CD14-positive monocyte (primary cell): ENCODE data around the gene AMPD3. TPM values are rescaled to one million over a fixed set of nuclear protein-coding genes. Genes with fewer than 3 reads are reported as not detected.

ENCODE experiments used
- DNase-seq, 3 donors: peaks; one replicate each; pipeline ENCODE4 v3.0.0-alpha.2; 2011 to 2022
- H2AFZ ChIP-seq: 2 replicates; pipeline ENCODE4 v1.6.0; 2012; ENCODE audit warnings: mild to moderate bottlenecking, low read depth, low read length, inconsistent platforms; ENCODE audit not compliant: insufficient read depth, poor library complexity, severe bottlenecking
- H3K27ac ChIP-seq, 2 donors: 1 replicate in 1 of 2; 2 replicates in 1 of 2; pipeline ENCODE4 v1.5.1; 2012 to 2013; ENCODE audit warnings: low read length in 2 of 2, control low read depth in 1 of 2, inconsistent platforms in 1 of 2, low read depth in 1 of 2, mild to moderate bottlenecking in 1 of 2
- H3K27me3 ChIP-seq, 2 donors: one replicate each; pipeline versions ENCODE4 v1.6.0 to v1.6.1; 2011 to 2013; ENCODE audit warnings: low read length in 2 of 2; ENCODE audit not compliant: control insufficient read depth in 2 of 2, insufficient read depth in 2 of 2
- H3K36me3 ChIP-seq, 2 donors: replicated peaks in 1 of 2; 1 replicate in 1 of 2; 2 replicates in 1 of 2; pipeline versions ENCODE4 v1.5.1 to v1.6.1; 2012 to 2013; ENCODE audit warnings: low read length in 2 of 2, control low read depth in 1 of 2, inconsistent platforms in 1 of 2, mild to moderate bottlenecking in 1 of 2; ENCODE audit not compliant: insufficient read depth in 2 of 2, control insufficient read depth in 1 of 2
- H3K4me1 ChIP-seq, 2 donors: 1 replicate in 1 of 2; 2 replicates in 1 of 2; pipeline versions ENCODE4 v1.5.1 to v1.6.1; 2012 to 2013; ENCODE audit warnings: low read length in 2 of 2, control low read depth in 1 of 2, inconsistent platforms in 1 of 2, mild to moderate bottlenecking in 1 of 2, moderate library complexity in 1 of 2; ENCODE audit not compliant: insufficient read depth in 2 of 2, control insufficient read depth in 1 of 2
- H3K4me2 ChIP-seq: replicated peaks from 2 replicates; pipeline ENCODE3; 2012; ENCODE audit warnings: low read length, moderate library complexity, mild to moderate bottlenecking; ENCODE audit not compliant: poor library complexity, severe bottlenecking; ENCODE audit errors: extremely low read depth
- H3K4me3 ChIP-seq, 3 experiments: fragments of 200-600 bp in 1 of 3; sonication (generic) in 1 of 3; replicated peaks in 1 of 3; 1 replicate in 2 of 3; 2 replicates in 1 of 3; pipeline ENCODE4 v1.5.1; 2011 to 2013; ENCODE audit warnings: low read length in 3 of 3, mild to moderate bottlenecking in 3 of 3, control low read depth in 2 of 3, low read depth in 2 of 3, inconsistent platforms in 1 of 3, moderate library complexity in 1 of 3
- H3K79me2 ChIP-seq: 2 replicates; pipeline ENCODE4 v1.6.0; 2012; ENCODE audit warnings: mild to moderate bottlenecking, control low read depth, inconsistent platforms, low read length, moderate library complexity; ENCODE audit not compliant: insufficient read depth
- H3K9ac ChIP-seq: 2 replicates; pipeline ENCODE4 v1.6.0; 2017; ENCODE audit warnings: low read length, mild to moderate bottlenecking; ENCODE audit not compliant: insufficient read depth, poor library complexity, severe bottlenecking
- H3K9me3 ChIP-seq, 2 donors: replicated peaks in 1 of 2; 1 replicate in 1 of 2; 2 replicates in 1 of 2; pipeline versions ENCODE4 v1.5.1 to v1.6.1; 2012 to 2013; ENCODE audit warnings: low read length in 2 of 2, control low read depth in 1 of 2; ENCODE audit not compliant: control insufficient read depth in 1 of 2, insufficient read depth in 1 of 2
- H4K20me1 ChIP-seq: 2 replicates; pipeline ENCODE4 v1.6.0; 2012; ENCODE audit warnings: mild to moderate bottlenecking, low read length, control low read depth, moderate library complexity; ENCODE audit not compliant: insufficient read depth
- H3K27ac Mint-ChIP-seq, 7 donors: one replicate each; pipeline ENCODE4 v1.8.0; 2020; ENCODE audit warnings: mild to moderate bottlenecking in 7 of 7, mixed read lengths in 7 of 7, moderate library complexity in 6 of 7, inconsistent platforms in 2 of 7
- H3K27me3 Mint-ChIP-seq, 3 donors: one replicate each; pipeline ENCODE4 v1.8.0; 2021 to 2022; ENCODE audit warnings: low read depth in 3 of 3, mild to moderate bottlenecking in 3 of 3, mixed read lengths in 3 of 3, moderate library complexity in 3 of 3, inconsistent platforms in 1 of 3
- H3K36me3 Mint-ChIP-seq, 2 donors: one replicate each; pipeline ENCODE4 v1.8.0; 2020; ENCODE audit warnings: mixed read lengths in 2 of 2, inconsistent platforms in 1 of 2, mild to moderate bottlenecking in 1 of 2
- H3K4me1 Mint-ChIP-seq: one replicate; pipeline ENCODE4 v1.8.0; 2020; ENCODE audit warnings: mild to moderate bottlenecking, mixed read lengths
- H3K4me3 Mint-ChIP-seq, 2 donors: one replicate each; pipeline ENCODE4 v1.8.0; 2020; ENCODE audit warnings: mild to moderate bottlenecking in 2 of 2, mixed read lengths in 2 of 2, moderate library complexity in 1 of 2
- H3K9me3 Mint-ChIP-seq, 7 donors: one replicate each; pipeline ENCODE4 v1.8.0; 2020 to 2022; ENCODE audit warnings: mixed read lengths in 7 of 7, mild to moderate bottlenecking in 6 of 7, moderate library complexity in 6 of 7, inconsistent platforms in 2 of 7
- WGBS: methylation state at CpG from one replicate; pipeline ENCODE4 v1.1.5; 2013; ENCODE audit warnings: missing lambda C conversion rate; ENCODE audit not compliant: insufficient coverage; 5-methylcytosine and 5-hydroxymethylcytosine counted together
- intact Hi-C, 2 donors: fragments of 100-400 bp; cut with micrococcal nuclease; formaldehyde crosslinking; loops; one replicate each; pipeline versions ENCODE4 v1.15.0 to v1.15.1; 2023
- polyA plus RNA-seq, 3 donors: library from polyadenylated mRNA; depleted of rRNA in 1 of 3; unstranded in 2 of 3; stranded (reverse) in 1 of 3; fragments of 300-500 nt in 2 of 3; fragments of >200 nt in 1 of 3; fragmentation: Illumina TruSeq in 2 of 3; gene quantifications; 1 replicate in 2 of 3; 2 replicates in 1 of 3; pipeline ENCODE4 v1.2.3, GENCODE V29; 2012 to 2021
- TF ChIP-seq, protein P1 (sequence below): fragments of 200-600 bp; IDR thresholded peaks from one replicate; pipeline ENCODE4 v1.8.0; 2022; ENCODE audit warnings: antibody characterized with exemption, mild to moderate bottlenecking

The AMPD3 gene
- polyA plus RNA-seq, 3 donors, result 10.5 to 24.3 (median 14.3) TPM

DNA sequence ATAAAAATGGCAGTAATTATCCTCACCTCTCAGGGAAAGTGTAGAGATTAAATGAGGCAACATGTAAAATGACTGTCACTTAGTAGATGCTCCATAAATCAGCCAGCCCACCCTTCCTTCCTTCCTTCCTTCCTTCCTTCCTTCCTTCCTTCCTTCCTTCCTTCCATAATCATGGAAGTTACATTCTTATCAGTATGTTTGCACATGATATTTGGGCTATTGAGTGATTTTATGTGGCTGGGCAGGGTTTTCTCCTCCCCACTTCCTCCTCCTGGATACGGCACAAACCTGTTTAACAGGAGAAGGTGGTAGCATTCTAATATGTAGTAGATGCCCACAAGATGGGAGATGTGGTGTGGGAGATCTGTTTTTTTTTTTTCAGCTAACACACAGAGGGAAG, 101.5 kb downstream of the AMPD3 start:
- intact Hi-C loops, result no loop called here
- no peaks in the 10 kb centered on the region for H3K27me3 ChIP-seq
- no peak overlapping the region for H3K9ac ChIP-seq
- Mint-ChIP-seq H3K4me1 (peaks cover 10% of the 10 kb centered on the region), H3K9me3 (peaks cover 5 to 9% (median 7%) of the 10 kb centered on the region in 7 donors), H3K27ac (no peak overlapping the region), H3K4me3 (no peak overlapping the region), H3K27me3 (peaks cover 0 to 4% (median 2%) of the 10 kb centered on the region in 3 donors), H3K36me3 (peaks cover 0 to 1% of the 10 kb centered on the region in 2 donors)
- H3K4me3 ChIP-seq, result no peak overlapping the region
- WGBS, result no CpG with 5 or more reads among the region's 1 CpG
- no peaks in the 10 kb centered on the region for H3K36me3 ChIP-seq
- TF ChIP-seq, protein P1, sequence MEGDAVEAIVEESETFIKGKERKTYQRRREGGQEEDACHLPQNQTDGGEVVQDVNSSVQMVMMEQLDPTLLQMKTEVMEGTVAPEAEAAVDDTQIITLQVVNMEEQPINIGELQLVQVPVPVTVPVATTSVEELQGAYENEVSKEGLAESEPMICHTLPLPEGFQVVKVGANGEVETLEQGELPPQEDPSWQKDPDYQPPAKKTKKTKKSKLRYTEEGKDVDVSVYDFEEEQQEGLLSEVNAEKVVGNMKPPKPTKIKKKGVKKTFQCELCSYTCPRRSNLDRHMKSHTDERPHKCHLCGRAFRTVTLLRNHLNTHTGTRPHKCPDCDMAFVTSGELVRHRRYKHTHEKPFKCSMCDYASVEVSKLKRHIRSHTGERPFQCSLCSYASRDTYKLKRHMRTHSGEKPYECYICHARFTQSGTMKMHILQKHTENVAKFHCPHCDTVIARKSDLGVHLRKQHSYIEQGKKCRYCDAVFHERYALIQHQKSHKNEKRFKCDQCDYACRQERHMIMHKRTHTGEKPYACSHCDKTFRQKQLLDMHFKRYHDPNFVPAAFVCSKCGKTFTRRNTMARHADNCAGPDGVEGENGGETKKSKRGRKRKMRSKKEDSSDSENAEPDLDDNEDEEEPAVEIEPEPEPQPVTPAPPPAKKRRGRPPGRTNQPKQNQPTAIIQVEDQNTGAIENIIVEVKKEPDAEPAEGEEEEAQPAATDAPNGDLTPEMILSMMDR, result no peak
- peaks cover 0 to 4% of the 10 kb centered on the region in 2 donors for H3K9me3 ChIP-seq
- DNase-seq, result no peak
- no peak overlapping the region for H3K4me2 ChIP-seq
- H2AFZ ChIP-seq, result no peak overlapping the region
- H4K20me1 ChIP-seq, result no peaks in the 10 kb centered on the region
- H3K27ac ChIP-seq, result no peak overlapping the region
- H3K4me1 ChIP-seq, result no peaks in the 10 kb centered on the region
- H3K79me2 ChIP-seq, result no peaks in the 10 kb centered on the region

Other genes with a start within 250 kb of the AMPD3 start
- gene SBF2, start 161.0 kb upstream of the AMPD3 start, polyA plus RNA-seq, result 10 to 100 TPM in 2 of 3 donors, 1 to 10 TPM in 1; 8.9 to 30.7 (median 16.4) TPM
- 100 to 1,000 TPM in 1 of 3 donors, 10 to 100 TPM in 1, 1 to 10 TPM in 1; 9.5 to 224 (median 20.0) TPM for gene ADM, start 150.2 kb upstream of the AMPD3 start, polyA plus RNA-seq
- gene RNF141, start 85.9 kb downstream of the AMPD3 start, polyA plus RNA-seq, result 100 to 1,000 TPM in 1 of 3 donors, 10 to 100 TPM in 2; 19.7 to 114 (median 98.3) TPM
- under 1 TPM in 2 of 3 donors, not detected in 1; 0.07 to 0.31 TPM for gene LYVE1, start 113.4 kb downstream of the AMPD3 start, polyA plus RNA-seq
- 1 to 10 TPM; 3.0 to 4.9 (median 3.3) TPM for gene IRAG1, start 238.5 kb downstream of the AMPD3 start, polyA plus RNA-seq